ENCODE measurements around the gene NUB1.

NUB1 gene

DNA sequence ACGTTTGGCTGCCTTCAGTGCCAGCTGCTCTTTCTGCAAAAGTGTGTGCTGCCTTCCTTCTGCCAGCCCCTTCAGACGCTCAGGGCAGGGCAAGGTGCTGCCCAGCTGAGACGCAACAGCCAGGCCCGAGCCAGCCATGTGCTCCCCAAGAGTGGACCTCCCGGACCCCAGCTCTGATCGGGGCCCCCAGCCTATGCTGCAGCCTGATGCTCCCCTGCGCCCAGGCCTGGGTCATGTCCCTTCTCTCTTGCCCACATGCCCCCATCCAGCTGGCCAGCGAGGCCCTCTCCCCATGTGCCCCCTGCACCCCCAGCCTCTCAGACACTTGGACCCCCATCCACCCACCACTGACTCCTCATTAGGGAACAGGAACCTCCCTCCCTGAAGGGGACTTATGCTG is 50.4 kb downstream of the NUB1 start:
- no peak for DNase-seq

- no peak for DNase-seq
These were observed 50.8 kb downstream of the NUB1 start for GRCh38 chr7:151392426-151392825.

GRCh38 chr7:151393031-151393977 is 51.7 kb downstream of the NUB1 start:
- no peak for DNase-seq

DNA sequence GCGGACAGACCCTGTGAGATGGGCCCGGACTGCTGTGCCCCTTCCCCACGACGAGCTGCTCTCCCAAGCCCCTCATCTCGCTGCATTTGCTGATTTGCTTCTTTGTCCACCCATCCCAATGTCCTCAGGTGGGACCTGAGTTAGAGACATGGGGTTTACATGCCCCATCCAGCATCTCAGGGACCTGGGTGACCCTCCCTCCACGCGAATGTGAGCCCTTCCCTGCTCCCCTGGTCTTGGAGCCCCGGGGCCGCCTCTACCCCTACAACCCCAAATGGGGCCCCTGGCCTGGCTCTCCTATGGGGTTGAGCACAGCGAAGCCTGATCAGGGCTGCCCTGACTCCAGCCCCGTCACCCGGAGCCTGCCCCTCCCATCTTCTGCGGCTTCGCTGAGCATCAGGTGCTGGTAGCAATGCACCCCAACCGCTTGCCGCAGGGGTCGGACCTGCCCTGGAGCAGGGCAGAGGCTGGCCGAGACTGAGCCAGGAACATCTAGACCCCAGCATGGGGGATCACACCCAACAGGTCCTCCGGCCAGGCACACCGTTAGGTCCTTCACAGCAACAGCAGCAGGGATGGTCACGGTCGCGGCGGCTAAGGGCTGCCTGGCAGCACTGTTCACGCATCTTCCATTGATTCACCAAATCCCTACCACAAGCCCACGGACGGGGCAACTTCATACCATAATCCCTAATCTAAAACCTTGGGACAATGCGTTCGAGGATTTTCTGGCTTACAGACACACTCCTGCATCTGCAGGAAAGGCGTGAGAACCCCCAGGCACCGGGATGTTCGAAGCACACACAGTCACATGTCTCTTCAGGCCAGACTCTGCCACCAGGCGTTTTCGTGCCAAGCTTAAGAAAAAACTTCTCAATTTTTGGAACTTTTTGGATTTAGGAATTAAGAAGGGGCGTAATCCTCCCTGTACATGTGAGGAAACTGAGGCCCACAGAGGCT is 52.7 kb downstream of the NUB1 start:
- DNase-seq: no peak

- DNase-seq: no peak
These were observed 53.4 kb downstream of the NUB1 start for GRCh38 chr7:151395036-151395367.

GRCh38 chr7:151396328-151396970 is 54.8 kb downstream of the NUB1 start:
- DNase-seq: no peak

- DNase-seq: no peak
These were observed 55.4 kb downstream of the NUB1 start for GRCh38 chr7:151397026-151397425.

DNA sequence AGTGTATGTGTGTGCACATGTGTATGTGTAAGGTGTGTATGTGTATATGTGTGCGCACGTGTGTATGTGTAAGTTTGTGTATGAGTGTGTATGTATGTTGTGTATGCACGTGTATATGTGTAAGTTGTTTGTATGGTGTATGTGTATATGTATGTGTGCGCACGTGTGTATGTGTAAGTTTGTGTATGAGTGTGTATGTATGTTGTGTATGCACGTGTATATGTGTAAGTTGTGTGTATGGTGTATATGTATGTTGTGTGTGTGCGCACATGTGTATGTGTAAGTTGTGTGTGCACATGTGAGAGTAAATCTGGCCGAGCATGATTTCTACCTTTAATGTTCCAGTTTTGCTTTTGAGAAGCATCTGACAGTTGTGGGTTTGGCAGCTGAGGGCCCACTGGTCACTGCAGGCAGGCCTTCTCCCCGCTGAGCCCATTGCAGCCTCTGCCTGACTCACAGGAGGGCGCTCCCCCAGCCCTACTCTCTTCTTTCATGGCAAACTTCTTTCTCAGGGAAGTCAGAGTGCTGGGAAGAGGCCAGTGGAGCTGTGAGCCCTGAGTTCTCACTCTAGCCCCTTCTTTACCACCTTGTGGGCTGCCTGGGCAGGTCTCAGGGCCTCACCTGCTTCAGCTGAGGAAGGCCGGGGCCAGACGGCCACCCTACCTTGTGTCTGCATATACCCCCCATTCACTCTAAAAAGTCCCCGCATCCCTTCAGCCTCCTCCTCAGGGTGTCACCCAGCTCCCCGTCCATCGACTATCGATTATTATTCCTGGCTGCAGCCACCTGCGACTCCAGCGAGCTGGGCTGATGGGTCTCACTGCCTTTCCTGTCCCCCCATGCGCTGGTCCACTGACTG is 57.1 kb downstream of the NUB1 start:
- no peak for DNase-seq

- no peak for DNase-seq
These were observed 57.6 kb downstream of the NUB1 start for GRCh38 chr7:151399305-151399601.

DNA sequence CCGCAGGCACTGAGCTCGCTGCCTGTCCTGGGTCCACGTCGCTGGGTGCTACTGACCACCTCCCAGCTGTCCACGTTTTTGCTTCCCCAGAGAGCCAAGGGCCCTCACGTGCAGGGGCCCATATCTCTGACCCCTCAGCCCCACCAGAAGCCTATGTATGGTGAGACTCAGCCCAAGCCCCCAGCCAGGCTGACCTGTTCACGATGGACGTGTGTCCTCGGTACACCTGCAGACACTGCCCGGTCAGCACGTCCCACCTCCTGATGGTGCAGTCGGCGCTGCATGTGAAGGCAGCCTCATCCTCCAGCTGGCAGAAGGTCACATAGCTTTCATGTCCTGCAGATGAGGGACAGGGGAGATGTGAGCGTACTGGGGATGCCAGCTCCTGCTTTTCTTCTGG is 58.3 kb downstream of the NUB1 start:
- no peak for DNase-seq

DNA sequence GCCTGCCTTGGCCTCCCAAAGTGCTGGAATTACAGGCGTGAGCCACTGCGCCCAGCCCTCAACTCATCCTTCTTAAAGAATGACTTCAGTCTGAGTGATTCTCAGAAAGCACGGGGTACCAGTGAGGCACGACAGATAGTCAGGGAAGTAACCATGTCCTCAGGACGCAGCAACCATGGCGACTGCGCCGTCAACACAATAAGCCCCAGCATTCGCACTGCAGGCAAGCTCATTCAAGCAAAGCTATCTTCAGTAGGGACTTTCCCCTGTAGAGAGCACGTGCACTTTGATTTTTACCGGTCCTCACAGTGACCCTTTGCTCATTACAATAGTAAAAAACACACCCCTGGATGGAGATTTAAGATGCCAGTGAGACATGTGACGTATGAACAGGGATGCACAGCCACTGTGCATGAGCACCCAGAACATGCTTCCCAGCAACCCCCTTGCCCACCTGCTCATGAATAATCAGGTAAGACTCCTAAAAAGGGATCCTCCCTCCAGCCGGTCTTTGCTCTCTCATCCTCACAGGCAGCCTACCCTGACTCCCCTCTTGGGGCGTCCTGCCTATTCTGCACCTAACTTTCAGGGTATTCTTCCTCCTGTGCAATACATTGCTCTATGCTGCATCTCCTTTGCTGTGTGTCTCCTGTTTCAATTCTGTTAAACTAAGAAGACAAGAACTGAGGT is 59.2 kb downstream of the NUB1 start:
- DNase-seq: no peak

- DNase-seq: no peak
These were observed 60.6 kb downstream of the NUB1 start for GRCh38 chr7:151402029-151402835.

- DNase-seq: no peak
These were observed 62.2 kb downstream of the NUB1 start for GRCh38 chr7:151403764-151404163.

GRCh38 chr7:151404216-151405011 is 62.8 kb downstream of the NUB1 start:
- no peak for DNase-seq

- no peak for DNase-seq
These were observed 63.4 kb downstream of the NUB1 start for GRCh38 chr7:151405056-151405455.

DNA sequence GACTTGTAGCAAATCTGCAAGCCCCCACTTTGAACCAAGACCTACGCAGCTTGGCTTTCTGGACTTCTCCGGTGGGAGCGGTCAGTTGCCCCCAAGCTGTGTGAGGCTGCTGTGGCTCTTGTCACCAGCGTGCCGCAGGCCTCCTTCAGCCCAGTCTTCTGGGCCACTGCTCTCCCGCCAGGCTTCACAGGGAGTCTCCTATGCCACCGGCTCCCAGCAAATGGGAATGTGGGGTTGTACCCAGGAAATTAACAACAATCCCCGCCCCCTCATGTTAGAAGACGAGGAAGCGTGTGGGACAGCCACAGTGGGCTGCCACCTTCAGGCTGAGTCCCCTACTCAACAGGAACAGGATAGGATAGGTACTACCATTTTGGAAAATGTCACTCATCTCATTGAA is 64.0 kb downstream of the NUB1 start:
- no peak for DNase-seq

DNA sequence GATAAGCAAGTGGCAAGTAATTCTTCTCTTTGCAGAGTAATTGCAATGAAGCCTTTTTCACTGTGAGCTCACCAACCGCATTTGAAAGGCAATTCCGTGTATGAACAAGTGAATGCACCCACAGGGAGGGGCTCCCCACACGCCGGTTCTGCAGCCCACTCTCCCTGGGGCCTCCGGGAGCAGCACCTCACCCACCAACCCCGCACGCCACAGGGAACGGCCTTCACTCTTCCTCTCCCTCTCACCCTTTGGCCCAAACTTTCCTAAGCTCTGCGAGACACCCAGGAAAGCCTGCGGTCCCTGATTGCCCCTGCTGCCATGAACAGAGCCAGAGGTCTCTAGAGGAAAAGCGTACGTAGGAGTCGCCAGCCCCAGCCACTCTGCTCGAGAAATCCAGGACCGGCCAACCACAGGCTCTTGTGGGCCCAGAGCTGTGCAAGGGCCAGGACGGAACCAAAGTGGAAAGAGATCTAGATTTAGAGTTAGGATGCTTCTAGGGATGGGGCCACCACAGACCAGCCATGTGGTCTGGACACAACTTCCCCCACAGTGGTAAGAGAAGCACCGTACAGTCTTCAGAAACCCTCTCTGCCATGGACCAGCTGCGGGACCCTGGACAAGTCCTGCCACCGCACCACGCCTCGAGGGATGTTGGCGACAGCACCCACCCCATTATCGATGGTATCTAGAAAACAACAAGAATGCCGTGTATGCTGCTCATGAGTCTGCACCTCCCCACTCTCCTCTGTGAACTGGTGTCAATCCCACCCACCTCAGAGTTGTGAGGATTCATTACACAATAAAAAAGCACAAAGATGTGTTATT is 64.7 kb downstream of the NUB1 start:
- no peak for DNase-seq

- DNase-seq: no peak
These were observed 65.4 kb downstream of the NUB1 start for GRCh38 chr7:151406886-151407583.

DNA sequence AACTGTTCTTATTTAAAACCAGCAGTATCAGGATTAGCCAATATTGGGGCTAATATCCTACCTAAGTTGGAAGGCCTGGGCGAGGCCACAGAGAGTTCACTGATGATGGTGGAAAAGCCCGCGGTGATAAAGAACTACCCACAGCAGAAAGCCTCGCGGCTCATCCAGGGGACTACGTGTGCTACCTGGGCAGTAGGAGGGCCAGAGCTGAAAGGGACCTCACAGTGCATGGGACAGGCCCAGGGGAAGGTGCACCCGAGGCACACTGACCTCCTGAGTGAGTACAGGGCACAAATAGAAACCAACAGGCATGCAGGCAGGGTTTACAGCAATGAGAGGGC is 66.9 kb downstream of the NUB1 start:
- no peak for DNase-seq

All from GOT3 (cell line).